HG03060 (cell line): ENCODE measurements around the gene ITPA.

Experiments
- ATAC-seq: cut with Tn5 transposase; IDR thresholded peaks from one replicate; pipeline ENCODE4 v1.9.1; 2021; ENCODE audit warnings: low read depth, moderate number of reproducible peaks; ENCODE audit not compliant: unreplicated experiment

ITPA gene

GRCh38 chr20:3209257-3209945 lies at the start of gene ITPA:
TSS of gene ITPA (plus strand) at chr20:3209498. CDS start at chr20:3209552, 54 bp downstream.
- no peak for ATAC-seq

DNA sequence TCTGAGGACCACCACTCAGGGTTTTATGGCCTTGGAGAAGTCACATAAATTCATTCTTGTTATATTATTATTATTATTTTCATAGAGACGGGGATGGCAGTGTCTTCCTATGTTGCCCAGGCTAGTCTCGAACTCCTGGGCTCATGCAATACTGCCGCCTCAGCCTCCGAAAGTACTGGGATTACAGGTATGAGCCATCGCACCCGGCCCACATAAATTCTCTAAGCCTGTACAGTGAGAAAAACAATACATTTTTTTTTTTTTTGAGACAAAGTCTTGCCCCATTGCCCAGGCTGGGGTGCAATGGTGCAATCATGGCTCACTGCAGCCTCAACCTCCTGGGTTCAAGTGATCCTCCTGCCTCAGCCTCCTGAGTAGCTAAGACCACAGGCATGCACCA lies 48.9 kb upstream of the ITPA start:
- ATAC-seq: no peak

GRCh38 chr20:3161316-3162079 lies 47.8 kb upstream of the ITPA start:
- no peak for ATAC-seq

GRCh38 chr20:3162080-3162611 lies 47.2 kb upstream of the ITPA start:
- no peak for ATAC-seq

DNA sequence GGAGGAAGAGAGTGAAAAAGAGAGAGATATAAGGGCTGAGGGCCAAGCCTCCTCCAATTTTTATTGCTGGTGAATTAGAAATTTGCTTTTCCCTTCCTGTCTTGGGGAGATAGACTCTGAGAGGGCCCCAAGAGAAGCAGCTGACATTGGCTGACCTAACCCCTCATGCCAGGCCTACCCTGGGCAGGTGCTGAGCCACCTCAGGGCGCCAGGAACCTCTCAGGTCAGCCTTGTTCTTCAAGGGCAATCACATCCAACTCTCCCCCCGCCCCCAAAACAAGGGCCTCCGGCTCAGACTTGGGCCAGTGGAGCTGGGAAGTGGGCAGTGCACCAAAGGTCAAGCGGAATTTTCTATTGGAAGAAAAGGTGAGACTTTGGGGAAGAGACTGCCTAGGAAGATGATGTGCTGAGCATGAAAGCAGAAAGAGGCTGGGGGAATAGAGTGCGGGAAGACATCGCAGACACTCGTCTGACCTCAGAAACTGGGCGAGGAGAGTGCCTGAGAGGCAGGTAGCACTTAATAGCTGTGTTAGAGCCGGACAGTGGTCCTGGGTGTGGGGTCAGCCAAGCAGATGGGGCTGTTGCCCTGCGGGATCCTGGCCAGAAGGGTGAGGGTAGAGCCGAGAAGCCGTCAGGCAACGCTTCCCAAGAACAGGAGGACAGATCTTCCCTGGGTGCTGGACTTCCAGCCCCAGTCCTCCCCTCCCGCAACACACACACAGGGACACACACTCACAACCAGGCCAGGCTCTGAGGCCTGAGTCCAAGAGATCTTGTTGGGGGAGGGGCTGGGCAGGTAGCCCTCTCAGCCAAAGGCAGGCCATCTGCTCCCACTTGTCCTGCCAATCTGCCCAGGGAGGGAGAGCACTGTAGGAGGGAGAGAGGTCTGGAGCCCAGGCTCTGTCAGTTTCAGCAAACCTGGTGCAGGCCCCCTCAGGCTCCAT lies 45.9 kb upstream of the ITPA start:
- ATAC-seq: no peak

- no peak for ATAC-seq
Measured at GRCh38 chr20:3164043-3164762, 45.1 kb upstream of the ITPA start.

DNA sequence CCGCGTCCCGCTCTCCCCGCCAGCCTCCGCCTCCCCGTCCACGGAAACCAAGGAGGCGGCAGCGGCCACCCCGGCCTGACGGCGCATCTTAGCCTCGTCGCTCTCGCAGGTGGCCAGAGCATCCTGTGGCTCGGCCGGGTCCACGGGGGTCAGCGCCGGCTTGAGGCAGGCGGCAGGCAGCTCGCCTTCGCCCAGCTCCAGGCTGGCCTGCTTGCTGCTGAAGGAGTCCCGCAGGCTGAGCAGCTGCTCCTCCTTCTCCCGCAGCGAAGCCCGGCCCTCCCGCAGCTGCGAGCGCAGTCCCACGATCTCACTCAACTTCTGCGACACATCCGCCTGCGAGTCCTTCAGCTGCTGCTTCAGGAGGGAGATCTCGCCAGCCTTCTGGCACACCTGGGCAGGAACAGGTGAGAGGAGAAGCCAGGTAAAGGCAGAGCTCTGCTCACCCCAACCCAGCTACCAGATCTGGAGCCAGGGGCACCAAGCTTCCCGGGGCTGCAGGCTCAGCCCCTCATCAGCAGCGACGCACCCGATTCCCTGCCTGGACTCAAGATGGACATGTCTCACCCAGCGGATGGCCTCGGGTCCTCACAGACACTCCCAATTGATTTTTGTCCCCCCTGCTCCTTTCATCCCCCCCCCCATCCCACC lies 44.4 kb upstream of the ITPA start:
- no peak for ATAC-seq

DNA sequence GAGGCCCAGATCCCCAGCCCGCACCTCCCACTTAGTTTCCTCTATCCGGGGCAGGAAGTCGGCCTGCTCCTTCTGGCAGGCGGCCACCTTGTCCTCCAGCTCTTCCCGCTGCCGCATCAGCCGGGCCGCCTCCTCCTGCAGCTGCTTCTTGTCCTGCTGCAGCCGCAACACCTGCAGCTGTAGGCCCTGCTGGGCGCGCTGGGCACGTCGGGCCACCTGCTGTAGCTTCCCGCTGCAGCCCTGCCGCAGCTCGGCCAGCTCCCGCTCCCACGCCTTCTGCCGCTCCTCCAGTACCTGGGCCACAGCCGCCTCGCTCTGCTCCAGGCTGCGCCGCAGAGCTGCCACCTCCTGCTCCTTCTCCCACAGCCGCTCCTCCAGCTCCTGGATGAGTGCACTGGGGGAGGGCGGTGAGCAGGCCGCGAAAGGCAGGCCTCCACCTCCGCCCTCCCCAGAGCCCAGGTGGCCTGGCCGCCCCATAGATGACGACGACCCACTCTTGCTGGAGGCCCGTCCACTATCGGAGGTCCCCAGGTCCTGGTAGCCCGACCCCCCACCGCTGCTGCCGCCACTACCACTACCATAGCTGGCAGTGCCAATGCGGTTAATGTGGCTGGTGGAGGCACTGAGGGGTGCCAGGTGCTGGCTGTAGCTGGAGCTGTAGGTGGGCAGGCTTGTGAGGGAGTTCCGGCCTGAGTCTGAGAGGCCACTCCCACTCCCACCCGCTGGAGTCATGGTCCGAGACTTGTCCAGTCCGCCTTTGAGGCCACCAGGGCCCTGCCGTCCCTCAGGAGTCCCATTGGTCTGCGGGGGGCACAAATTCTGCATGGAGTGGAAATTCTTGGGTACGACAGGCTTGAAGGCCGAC lies 43.6 kb upstream of the ITPA start:
- ATAC-seq: no peak

- ATAC-seq: no peak
Measured at GRCh38 chr20:3166338-3166912, 42.9 kb upstream of the ITPA start.

GRCh38 chr20:3166913-3167342 lies 42.4 kb upstream of the ITPA start:
- no peak for ATAC-seq

DNA sequence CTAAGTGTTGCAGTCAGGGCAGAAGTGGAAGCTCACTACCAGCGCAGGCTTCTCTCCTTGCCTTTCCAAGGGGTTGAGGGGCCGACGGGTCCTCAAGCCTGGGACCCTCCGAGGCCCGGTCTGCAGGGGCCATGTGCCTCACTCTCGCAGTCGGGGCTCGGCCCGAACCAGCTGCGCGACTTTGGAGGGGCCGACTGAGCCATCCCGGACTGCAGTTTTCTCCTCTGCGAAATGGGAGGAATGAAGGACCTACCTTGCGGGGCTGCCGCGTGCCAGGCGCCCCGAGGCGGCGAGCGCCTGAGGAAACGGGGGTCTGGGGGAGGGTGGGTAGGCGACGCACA lies 41.6 kb upstream of the ITPA start:
- ATAC-seq: no peak

DNA sequence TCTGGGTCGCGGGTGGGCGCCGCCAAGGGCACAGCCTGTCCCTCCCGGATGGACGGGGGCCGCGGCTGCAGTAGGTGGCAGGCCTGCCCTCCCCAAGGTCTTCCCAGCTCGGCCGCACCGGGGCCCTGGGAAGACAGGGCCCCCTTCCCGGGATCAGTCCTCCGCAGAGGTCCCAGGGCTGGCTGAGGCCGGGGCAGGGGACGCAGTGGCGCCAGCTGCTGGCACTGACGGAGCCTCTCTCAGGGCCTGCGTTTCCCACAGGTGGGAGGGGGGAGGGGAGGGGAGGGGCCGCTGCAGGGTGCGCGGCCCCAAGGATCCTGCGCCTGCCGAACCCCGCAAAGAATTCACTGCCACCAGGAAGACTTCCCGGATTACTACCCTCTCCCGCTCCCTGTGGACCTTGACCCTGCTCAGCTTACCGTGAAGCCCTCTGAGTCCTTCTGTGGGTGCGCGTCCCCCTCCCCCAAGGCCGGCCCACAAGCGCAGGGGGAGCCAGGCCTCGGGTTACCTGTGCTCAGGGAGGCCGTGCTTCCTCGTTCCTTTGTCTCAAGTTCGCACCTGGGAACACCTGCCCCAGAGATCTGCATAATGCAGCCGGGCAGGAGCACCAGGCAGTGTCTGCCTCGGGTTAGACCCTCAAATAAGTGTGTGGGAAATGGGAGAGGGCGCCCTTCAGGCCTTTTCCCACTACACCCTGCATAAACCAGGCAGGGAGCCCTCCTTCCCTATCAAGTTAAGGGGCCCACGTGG lies 41.0 kb upstream of the ITPA start:
- ATAC-seq: no peak

DNA sequence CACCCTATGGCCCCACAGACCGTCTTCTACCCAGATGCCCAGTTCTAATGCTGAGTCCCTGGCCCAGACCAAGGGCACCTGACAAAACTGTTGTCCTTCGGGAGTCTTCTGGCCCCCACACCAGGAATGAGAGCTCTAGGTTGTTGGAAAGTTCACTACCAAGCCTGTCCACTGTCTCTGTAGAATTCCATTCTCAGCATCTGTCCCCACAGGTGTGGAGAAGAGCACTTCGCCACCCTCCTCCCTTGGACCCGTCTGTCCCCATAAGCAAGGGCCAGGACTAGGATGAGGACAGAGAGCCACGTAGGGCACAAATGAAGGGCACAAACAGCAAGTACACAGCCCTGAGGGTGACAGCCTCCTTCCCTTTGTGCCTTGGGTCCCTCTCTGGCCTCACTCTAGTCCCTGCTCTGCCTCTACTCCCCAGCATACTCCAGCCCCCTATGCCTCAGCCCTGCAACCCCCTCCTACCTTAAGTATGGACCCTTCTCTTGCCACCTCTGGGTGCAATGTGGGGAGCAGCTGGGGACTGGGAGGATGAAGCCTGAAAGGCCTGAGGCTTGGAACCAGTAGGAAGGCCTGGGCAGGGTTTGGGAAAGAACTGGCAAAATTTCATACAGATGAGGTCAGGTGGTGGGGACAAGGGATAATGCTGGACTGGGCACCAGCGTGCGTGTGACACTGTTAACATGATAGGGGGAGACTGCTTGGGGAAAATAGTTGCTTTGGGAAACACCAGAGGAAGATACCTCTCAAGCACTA lies 40.3 kb upstream of the ITPA start:
- no peak for ATAC-seq

- no peak for ATAC-seq
Measured at GRCh38 chr20:3171391-3172125, 37.7 kb upstream of the ITPA start.

DNA sequence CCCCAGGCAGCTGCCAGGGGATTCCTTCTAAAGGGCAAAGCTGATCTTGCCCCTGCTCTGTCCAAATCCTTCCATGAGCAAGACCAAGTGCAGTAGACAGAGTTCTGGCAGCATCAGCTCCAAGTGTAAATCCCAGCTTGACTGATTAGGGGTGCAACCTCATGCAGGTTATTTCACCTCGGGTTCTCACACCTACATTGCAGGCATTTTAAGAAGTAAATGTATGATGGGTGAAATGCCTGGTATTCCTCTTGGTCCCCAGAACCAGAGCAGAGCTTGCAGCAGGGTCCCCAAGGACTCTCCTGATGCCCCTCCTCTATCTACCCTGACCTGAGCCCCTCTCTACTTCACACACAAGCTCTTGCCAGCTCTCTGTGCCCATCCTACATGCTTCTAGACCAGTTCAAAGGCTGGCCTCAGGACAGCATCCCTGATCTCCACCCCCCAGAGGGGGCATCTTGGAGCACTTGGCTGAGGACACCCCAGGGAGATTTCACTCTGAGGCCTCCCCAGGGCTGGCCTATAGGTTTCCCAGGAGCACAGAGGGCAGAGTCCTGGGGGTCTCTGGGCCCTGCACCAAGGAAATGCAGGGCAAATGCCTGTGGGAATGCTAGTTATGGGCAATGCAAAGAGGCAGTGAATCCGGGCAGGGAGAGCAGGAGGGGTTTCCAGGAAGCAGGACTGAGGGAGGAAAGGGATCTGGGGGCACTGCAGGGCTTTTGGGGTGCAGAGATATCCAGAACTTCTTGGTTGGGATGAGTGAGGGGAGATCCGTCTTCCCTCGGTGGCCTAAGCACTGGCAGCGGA lies 37.0 kb upstream of the ITPA start:
- no peak for ATAC-seq
